A549 (cell line): ENCODE results near the gene CATSPER4. TPM values are rescaled to one million over a fixed set of nuclear protein-coding genes. Genes with fewer than 3 reads are reported as not detected.

Experiments used
- ATAC-seq, 2 experiments: fragments of 200-7000 bp in 1 of 2; fragments of >200 bp in 1 of 2; cut with Nextera tagmentation in 1 of 2; cut with Tn5 transposase in 1 of 2; 3 replicates each; pipeline versions ENCODE4 v1.8.0 to v1.9.1; 2018 to 2020; ENCODE audit warnings: mild to moderate bottlenecking in 1 of 2, moderate library complexity in 1 of 2
- CTCF ChIA-PET: fragments of 300-600 bp; sonication (Branson Sonifier 250); formaldehyde crosslinking; extraction: SDS; loops from one replicate; lab custom pipeline; 2021; ENCODE audit warnings: antibody characterized with exemption, inconsistent platforms; lab: Yijun Ruan, JAX
- POLR2A ChIA-PET: fragments of 350-600 bp; formaldehyde crosslinking; extraction: SDS; loops from one replicate; lab custom pipeline; 2021; ENCODE audit warnings: antibody characterized with exemption, inconsistent platforms; lab: Yijun Ruan, JAX
- DNase-seq, 2 experiments: peaks; one replicate each; pipeline versions ENCODE4 v3.0.0 to v3.0.0-alpha.2; 2011 to 2016; ENCODE audit warnings: low read depth in 1 of 2, low spot score in 1 of 2
- FAIRE-seq: peaks from 2 replicates; lab custom pipeline; 2011; peaks lifted over from hg19 to GRCh38; lab: Jason Lieb, UNC
- H3K27ac ChIP-seq, 2 experiments: fragments of >200 bp; sonication (Bioruptor Twin); formaldehyde crosslinking; 3 replicates each; pipeline ENCODE4 v1.5.1; 2016 to 2017
- H3K4me1 ChIP-seq: fragments of >200 bp; sonication (Bioruptor Twin); formaldehyde crosslinking; 3 replicates; pipeline ENCODE4 v1.6.1; 2016
- H3K4me2 ChIP-seq: fragments of >200 bp; sonication (Bioruptor Twin); formaldehyde crosslinking; 3 replicates; pipeline ENCODE4 v1.6.1; 2016
- H3K4me3 ChIP-seq: fragments of >200 bp; sonication (Bioruptor Twin); formaldehyde crosslinking; 3 replicates; pipeline ENCODE4 v1.5.1; 2016
- H3K9me3 ChIP-seq: fragments of >200 bp; sonication (Bioruptor Twin); formaldehyde crosslinking; 3 replicates; pipeline ENCODE4 v1.6.1; 2016
- BCL3 ChIP-seq: fragments of >200 bp; sonication (Bioruptor Twin); formaldehyde crosslinking; IDR thresholded peaks from 3 replicates; pipeline ENCODE4 v1.6.1; 2016
- CBX2 ChIP-seq: fragments of 200-600 bp; sonication (generic); IDR thresholded peaks from 2 replicates; pipeline ENCODE4 v1.6.1; 2016; ENCODE audit warnings: low read depth, mild to moderate bottlenecking, borderline replicate concordance
- CBX8 ChIP-seq: fragments of 200-600 bp; sonication (generic); IDR thresholded peaks from 2 replicates; pipeline ENCODE4 v1.6.1; 2016
- ESRRA ChIP-seq: fragments of 150-350 bp; IDR thresholded peaks from 2 replicates; pipeline ENCODE4 v1.6.1; 2014; ENCODE audit warnings: mild to moderate bottlenecking, low read length, borderline replicate concordance
- FOSB ChIP-seq: fragments of 250-450 bp; sonication (Bioruptor Pico); IDR thresholded peaks from 2 replicates; pipeline ENCODE4 v1.5.0; 2020; ENCODE audit warnings: mild to moderate bottlenecking, moderate library complexity
- FOXS1 ChIP-seq: fragments of 250-450 bp; sonication (Bioruptor Pico); IDR thresholded peaks from 2 replicates; pipeline ENCODE4 v1.5.0; 2020; ENCODE audit warnings: mild to moderate bottlenecking, moderate library complexity
- HDAC2 ChIP-seq: fragments of 200-600 bp; sonication (generic); IDR thresholded peaks from 2 replicates; pipeline ENCODE4 v1.6.1; 2016
- HES2 ChIP-seq: fragments of >200 bp; sonication (Bioruptor Twin); formaldehyde crosslinking; IDR thresholded peaks from 2 replicates; pipeline ENCODE4 v1.6.1; 2016
- HMGXB4 ChIP-seq: fragments of 250-450 bp; sonication (Bioruptor Pico); IDR thresholded peaks from 2 replicates; pipeline ENCODE4 v1.5.0; 2021; ENCODE audit warnings: mild to moderate bottlenecking, moderate library complexity, borderline replicate concordance
- HOXB5 ChIP-seq: fragments of 250-450 bp; sonication (Bioruptor Pico); IDR thresholded peaks from 2 replicates; pipeline ENCODE4 v1.5.0; 2020; ENCODE audit warnings: mild to moderate bottlenecking, moderate library complexity
- JUN ChIP-seq, 2 experiments: fragments of >200 bp; sonication (Bioruptor Twin); formaldehyde crosslinking; IDR thresholded peaks; 2 replicates in 1 of 2; 3 replicates in 1 of 2; pipeline ENCODE4 v1.6.1; 2016 to 2017
- KDM1A ChIP-seq: fragments of 200-600 bp; sonication (generic); IDR thresholded peaks from 2 replicates; pipeline ENCODE4 v1.6.1; 2016; ENCODE audit warnings: low read depth, mild to moderate bottlenecking
- NFE2L2 ChIP-seq: fragments of 150-350 bp; conservative IDR thresholded peaks from 2 replicates; pipeline ENCODE4 v1.6.1; 2014; ENCODE audit warnings: low read length
- POLR2AphosphoS2 ChIP-seq: conservative IDR thresholded peaks from 2 replicates; pipeline ENCODE4 v1.6.1; 2012; ENCODE audit warnings: low read length, improper control_type of control experiment, inconsistent platforms
- RARB ChIP-seq: fragments of 250-450 bp; sonication (Bioruptor Pico); IDR thresholded peaks from 2 replicates; pipeline ENCODE4 v1.8.0; 2021; ENCODE audit warnings: mild to moderate bottlenecking, moderate library complexity
- SMC3 ChIP-seq: fragments of >200 bp; sonication (Bioruptor Twin); formaldehyde crosslinking; IDR thresholded peaks from 3 replicates; pipeline ENCODE4 v1.6.1; 2018; ENCODE audit warnings: inconsistent platforms
- TFCP2L1 ChIP-seq: fragments of 250-450 bp; sonication (Bioruptor Pico); IDR thresholded peaks from 2 replicates; pipeline ENCODE4 v1.5.0; 2021; ENCODE audit warnings: mild to moderate bottlenecking
- ZSCAN20 ChIP-seq: fragments of 250-450 bp; sonication (Bioruptor Pico); IDR thresholded peaks from 2 replicates; pipeline ENCODE4 v1.8.0; 2022; ENCODE audit warnings: mild to moderate bottlenecking, moderate library complexity
- WGBS: methylation state at CpG from one replicate; pipeline ENCODE4 v1.1.6; 2017; ENCODE audit errors: missing lambda C conversion rate; 5-methylcytosine and 5-hydroxymethylcytosine counted together
- polyA plus RNA-seq, 4 experiments: library from polyadenylated mRNA; depleted of rRNA in 3 of 4; stranded (reverse); fragments of >200 nt; fragmentation: RNase III in 1 of 4; extraction: RNeasy Plus Mini Kit Qiagen cat#74134 plus additional on column Dnase treatment in 1 of 4; gene quantifications; 2 replicates in 3 of 4; 3 replicates in 1 of 4; pipeline ENCODE4 v1.2.3, GENCODE V29; 2011 to 2017
- TF ChIP-seq, protein P1 (sequence below): fragments of 250-450 bp; sonication (Bioruptor Pico); IDR thresholded peaks from 2 replicates; pipeline ENCODE4 v1.5.0; 2020; ENCODE audit warnings: low read depth, mild to moderate bottlenecking, moderate library complexity
- TF ChIP-seq, protein P2 (sequence below): IDR thresholded peaks from 2 replicates; pipeline ENCODE4 v1.6.1; 2012
- TF ChIP-seq, protein P3 (sequence below): fragments of >200 bp; sonication (Bioruptor Twin); formaldehyde crosslinking; IDR thresholded peaks from 3 replicates; pipeline ENCODE4 v1.5.1; 2016

Gene CATSPER4
- polyA plus RNA-seq, 2 of the 4 experiments (the other 2 are of a cell fraction): not detected

- TF ChIP-seq JUN (IDR thresholded peaks at IDR 0.05): no peak
- TF ChIP-seq BCL3: no peak
- TF ChIP-seq, all 56 proteins: peak for 0
Observed at GRCh38 chr1:26181586-26182382, 8.6 kb upstream of the CATSPER4 start (continued).

DNA sequence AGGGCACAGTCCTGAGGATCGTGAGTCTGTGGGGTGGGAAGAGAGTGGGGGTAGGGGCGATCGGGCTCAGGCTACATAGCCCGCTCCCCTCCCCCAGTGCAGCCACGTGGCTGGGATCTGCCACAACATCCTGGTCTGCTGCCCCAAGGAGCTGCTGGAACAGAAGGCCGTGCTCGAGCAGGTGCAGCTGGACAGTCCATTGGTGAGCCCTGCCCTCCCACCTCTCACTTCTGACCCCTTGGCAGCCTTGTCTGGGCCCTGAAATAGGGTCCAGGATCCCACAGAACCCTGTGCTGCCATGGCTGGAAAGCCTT is 8.1 kb upstream of the CATSPER4 start:
- WGBS: 81% methylated on average over 6 of the region's 7 CpGs
- no peak for DNase-seq
- CTCF ChIA-PET: interaction anchor here (2.9 kb wide), 1 partner anchor 52 kb away, joined by 10 read pairs; the partner anchor contains the start of gene CEP85
- no peak for TF ChIP-seq ZSCAN20
- TF ChIP-seq HMGXB4 (CRISPR knock-in tag): no peak
- no peak for TF ChIP-seq HDAC2
- TF ChIP-seq, protein P1, sequence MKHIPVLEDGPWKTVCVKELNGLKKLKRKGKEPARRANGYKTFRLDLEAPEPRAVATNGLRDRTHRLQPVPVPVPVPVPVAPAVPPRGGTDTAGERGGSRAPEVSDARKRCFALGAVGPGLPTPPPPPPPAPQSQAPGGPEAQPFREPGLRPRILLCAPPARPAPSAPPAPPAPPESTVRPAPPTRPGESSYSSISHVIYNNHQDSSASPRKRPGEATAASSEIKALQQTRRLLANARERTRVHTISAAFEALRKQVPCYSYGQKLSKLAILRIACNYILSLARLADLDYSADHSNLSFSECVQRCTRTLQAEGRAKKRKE (CRISPR knock-in tag): no peak
- TF ChIP-seq, protein P2, sequence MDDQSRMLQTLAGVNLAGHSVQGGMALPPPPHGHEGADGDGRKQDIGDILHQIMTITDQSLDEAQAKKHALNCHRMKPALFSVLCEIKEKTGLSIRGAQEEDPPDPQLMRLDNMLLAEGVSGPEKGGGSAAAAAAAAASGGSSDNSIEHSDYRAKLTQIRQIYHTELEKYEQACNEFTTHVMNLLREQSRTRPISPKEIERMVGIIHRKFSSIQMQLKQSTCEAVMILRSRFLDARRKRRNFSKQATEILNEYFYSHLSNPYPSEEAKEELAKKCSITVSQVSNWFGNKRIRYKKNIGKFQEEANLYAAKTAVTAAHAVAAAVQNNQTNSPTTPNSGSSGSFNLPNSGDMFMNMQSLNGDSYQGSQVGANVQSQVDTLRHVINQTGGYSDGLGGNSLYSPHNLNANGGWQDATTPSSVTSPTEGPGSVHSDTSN: no peak
- no peak for TF ChIP-seq HOXB5 (CRISPR knock-in tag)
- no peak for TF ChIP-seq BCL3
- TF ChIP-seq, protein P3, sequence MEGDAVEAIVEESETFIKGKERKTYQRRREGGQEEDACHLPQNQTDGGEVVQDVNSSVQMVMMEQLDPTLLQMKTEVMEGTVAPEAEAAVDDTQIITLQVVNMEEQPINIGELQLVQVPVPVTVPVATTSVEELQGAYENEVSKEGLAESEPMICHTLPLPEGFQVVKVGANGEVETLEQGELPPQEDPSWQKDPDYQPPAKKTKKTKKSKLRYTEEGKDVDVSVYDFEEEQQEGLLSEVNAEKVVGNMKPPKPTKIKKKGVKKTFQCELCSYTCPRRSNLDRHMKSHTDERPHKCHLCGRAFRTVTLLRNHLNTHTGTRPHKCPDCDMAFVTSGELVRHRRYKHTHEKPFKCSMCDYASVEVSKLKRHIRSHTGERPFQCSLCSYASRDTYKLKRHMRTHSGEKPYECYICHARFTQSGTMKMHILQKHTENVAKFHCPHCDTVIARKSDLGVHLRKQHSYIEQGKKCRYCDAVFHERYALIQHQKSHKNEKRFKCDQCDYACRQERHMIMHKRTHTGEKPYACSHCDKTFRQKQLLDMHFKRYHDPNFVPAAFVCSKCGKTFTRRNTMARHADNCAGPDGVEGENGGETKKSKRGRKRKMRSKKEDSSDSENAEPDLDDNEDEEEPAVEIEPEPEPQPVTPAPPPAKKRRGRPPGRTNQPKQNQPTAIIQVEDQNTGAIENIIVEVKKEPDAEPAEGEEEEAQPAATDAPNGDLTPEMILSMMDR: no peak
- no peak for TF ChIP-seq KDM1A
- no peak for TF ChIP-seq HES2
- TF ChIP-seq CBX2: no peak
- no peak for TF ChIP-seq RARB (CRISPR knock-in tag)
- TF ChIP-seq SMC3: no peak
- no peak for TF ChIP-seq FOSB (CRISPR knock-in tag)
- TF ChIP-seq TFCP2L1 (CRISPR knock-in tag): no peak
- no peak for TF ChIP-seq NFE2L2
- no peak for TF ChIP-seq FOXS1 (CRISPR knock-in tag)
- TF ChIP-seq POLR2AphosphoS2: no peak
- no peak for TF ChIP-seq ESRRA
- TF ChIP-seq CBX8: no peak
- Histone ChIP-seq H3K9me3 (no peaks in the 10 kb centered on the region), H3K4me3 (no peak overlapping the region), H3K4me1 (no peaks in the 10 kb centered on the region), H3K27ac (no peak overlapping the region), H3K4me2 (no peak overlapping the region)
- POLR2A ChIA-PET: no interaction called here
- no peak for FAIRE-seq
- no peak for ATAC-seq
